HepG2 (cell line): ENCODE results near the gene PEAK1.
"Not testable (repeated sequence)": the region's sequence is repeated elsewhere in the genome, so short reads cannot be mapped to it uniquely, and the experiment has no call there.

Source experiments
- ATF1 ChIP-seq: IDR thresholded peaks from 2 replicates; pipeline ENCODE4 v1.6.1; 2016; ENCODE audit warnings: mild to moderate bottlenecking, control low read depth
- CEBPB ChIP-seq: IDR thresholded peaks from 2 replicates; pipeline ENCODE4 v1.6.1; 2011; ENCODE audit warnings: low read depth, low read length, improper control_type of control experiment, borderline replicate concordance
- EP300 ChIP-seq, 3 experiments: sonication (generic) in 1 of 3; formaldehyde crosslinking in 1 of 3; IDR thresholded peaks; 2 replicates each; pipeline versions ENCODE4 v1.5.1 to v1.6.1; 2011 to 2020; ENCODE audit warnings: low read depth in 2 of 3, low read length in 2 of 3, borderline replicate concordance in 1 of 3, improper control_type of control experiment in 1 of 3, mild to moderate bottlenecking in 1 of 3, missing genetic modification reagents in 1 of 3, moderate library complexity in 1 of 3
- GABPA ChIP-seq, 2 experiments: IDR thresholded peaks; 2 replicates each; pipeline ENCODE4 v1.6.1; 2011 to 2016; ENCODE audit warnings: low read depth in 2 of 2, low read length in 1 of 2, missing biosample characterization in 1 of 2, missing genetic modification characterization in 1 of 2
- HIVEP1 ChIP-seq: sonication (generic); formaldehyde crosslinking; IDR thresholded peaks from 2 replicates; pipeline ENCODE4 v1.4.0; 2020; ENCODE audit warnings: mild to moderate bottlenecking, missing genetic modification reagents
- TCF7L2 ChIP-seq: IDR thresholded peaks from 2 replicates; pipeline ENCODE4 v1.6.1; 2011; ENCODE audit warnings: mild to moderate bottlenecking, low read depth, low read length, moderate library complexity
- ZNF225 ChIP-seq: sonication (generic); formaldehyde crosslinking; IDR thresholded peaks from 2 replicates; pipeline ENCODE4 v1.4.0; 2020; ENCODE audit warnings: mild to moderate bottlenecking, missing genetic modification reagents
- TF ChIP-seq, protein P1 (sequence below): sonication (generic); formaldehyde crosslinking; IDR thresholded peaks from 2 replicates; pipeline ENCODE4 v1.5.0; 2020; ENCODE audit warnings: mild to moderate bottlenecking, missing genetic modification reagents, moderate library complexity
- TF ChIP-seq, protein P2 (sequence below): sonication (generic); formaldehyde crosslinking; IDR thresholded peaks from 2 replicates; pipeline ENCODE4 v1.4.0; 2020; ENCODE audit warnings: missing genetic modification reagents, borderline replicate concordance
- TF ChIP-seq, protein P3 (sequence below): sonication (generic); formaldehyde crosslinking; IDR thresholded peaks from 2 replicates; pipeline ENCODE4 v1.4.0; 2020; ENCODE audit warnings: low read depth, mild to moderate bottlenecking, missing genetic modification reagents

DNA sequence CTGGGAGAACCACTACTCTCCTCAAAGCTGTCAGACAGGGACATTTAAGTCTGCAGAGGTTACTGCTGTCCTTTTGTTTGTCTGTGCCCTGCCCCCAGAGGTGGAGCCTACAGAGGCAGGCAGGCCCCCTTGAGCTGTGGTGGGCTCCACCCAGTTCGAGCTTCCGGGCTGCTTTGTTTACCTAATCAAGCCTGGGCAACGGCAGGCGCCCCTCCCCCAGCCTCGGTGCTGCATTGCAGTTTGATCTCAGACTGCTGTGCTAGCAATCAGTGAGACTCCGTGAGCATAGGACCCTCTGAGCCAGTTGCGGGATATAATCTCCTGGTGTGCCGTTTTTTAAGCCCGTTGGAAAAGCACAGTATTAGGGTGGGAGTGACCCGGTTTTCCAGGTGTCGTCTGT lies 263.9 kb downstream of the PEAK1 start:
- TF ChIP-seq, protein P1, sequence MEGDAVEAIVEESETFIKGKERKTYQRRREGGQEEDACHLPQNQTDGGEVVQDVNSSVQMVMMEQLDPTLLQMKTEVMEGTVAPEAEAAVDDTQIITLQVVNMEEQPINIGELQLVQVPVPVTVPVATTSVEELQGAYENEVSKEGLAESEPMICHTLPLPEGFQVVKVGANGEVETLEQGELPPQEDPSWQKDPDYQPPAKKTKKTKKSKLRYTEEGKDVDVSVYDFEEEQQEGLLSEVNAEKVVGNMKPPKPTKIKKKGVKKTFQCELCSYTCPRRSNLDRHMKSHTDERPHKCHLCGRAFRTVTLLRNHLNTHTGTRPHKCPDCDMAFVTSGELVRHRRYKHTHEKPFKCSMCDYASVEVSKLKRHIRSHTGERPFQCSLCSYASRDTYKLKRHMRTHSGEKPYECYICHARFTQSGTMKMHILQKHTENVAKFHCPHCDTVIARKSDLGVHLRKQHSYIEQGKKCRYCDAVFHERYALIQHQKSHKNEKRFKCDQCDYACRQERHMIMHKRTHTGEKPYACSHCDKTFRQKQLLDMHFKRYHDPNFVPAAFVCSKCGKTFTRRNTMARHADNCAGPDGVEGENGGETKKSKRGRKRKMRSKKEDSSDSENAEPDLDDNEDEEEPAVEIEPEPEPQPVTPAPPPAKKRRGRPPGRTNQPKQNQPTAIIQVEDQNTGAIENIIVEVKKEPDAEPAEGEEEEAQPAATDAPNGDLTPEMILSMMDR = not testable (repeated sequence)
- TF ChIP-seq EP300 (IDR thresholded peaks at IDR 0.05; ENCODE audit: low read depth in 2 of 2, low read length in 2 of 2); EP300 (CRISPR knock-in tag; IDR thresholded peaks at IDR 0.05; ENCODE audit: borderline replicate concordance); GABPA (IDR thresholded peaks at IDR 0.05; ENCODE audit: low read depth, low read length); GABPA (CRISPR knock-in tag; IDR thresholded peaks at IDR 0.05; ENCODE audit: low read depth); ZNF225 (CRISPR knock-in tag); ATF1 (CRISPR knock-in tag); CEBPB; TCF7L2; HIVEP1 (CRISPR knock-in tag): not testable (repeated sequence)
- TF ChIP-seq, protein P2, sequence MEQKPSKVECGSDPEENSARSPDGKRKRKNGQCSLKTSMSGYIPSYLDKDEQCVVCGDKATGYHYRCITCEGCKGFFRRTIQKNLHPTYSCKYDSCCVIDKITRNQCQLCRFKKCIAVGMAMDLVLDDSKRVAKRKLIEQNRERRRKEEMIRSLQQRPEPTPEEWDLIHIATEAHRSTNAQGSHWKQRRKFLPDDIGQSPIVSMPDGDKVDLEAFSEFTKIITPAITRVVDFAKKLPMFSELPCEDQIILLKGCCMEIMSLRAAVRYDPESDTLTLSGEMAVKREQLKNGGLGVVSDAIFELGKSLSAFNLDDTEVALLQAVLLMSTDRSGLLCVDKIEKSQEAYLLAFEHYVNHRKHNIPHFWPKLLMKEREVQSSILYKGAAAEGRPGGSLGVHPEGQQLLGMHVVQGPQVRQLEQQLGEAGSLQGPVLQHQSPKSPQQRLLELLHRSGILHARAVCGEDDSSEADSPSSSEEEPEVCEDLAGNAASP (CRISPR knock-in tag) = not testable (repeated sequence)
- TF ChIP-seq, protein P3, sequence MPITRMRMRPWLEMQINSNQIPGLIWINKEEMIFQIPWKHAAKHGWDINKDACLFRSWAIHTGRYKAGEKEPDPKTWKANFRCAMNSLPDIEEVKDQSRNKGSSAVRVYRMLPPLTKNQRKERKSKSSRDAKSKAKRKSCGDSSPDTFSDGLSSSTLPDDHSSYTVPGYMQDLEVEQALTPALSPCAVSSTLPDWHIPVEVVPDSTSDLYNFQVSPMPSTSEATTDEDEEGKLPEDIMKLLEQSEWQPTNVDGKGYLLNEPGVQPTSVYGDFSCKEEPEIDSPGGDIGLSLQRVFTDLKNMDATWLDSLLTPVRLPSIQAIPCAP (CRISPR knock-in tag) = not testable (repeated sequence)
